B cell (primary cell): ENCODE measurements around the gene FAM149B1. TPM values are rescaled to one million over a fixed set of nuclear protein-coding genes. Genes with fewer than 3 reads are reported as not detected.

Source experiments
- ATAC-seq: fragments of 200-7000 bp; cut with Tn5 transposase; one replicate; pipeline ENCODE4 v1.10.0; 2021; ENCODE audit warnings: low read depth, mild to moderate bottlenecking, moderate number of reproducible peaks, moderate library complexity
- CTCF ChIA-PET: fragments of 350-600 bp; sonication (Branson Sonifier 250); formaldehyde crosslinking; loops from one replicate; lab custom pipeline; 2021; ENCODE audit warnings: antibody characterized with exemption, inconsistent platforms; lab: Charles Lee
- POLR2A ChIA-PET: fragments of 350-600 bp; sonication (Branson Sonifier 250); formaldehyde crosslinking; loops from one replicate; lab custom pipeline; 2021; ENCODE audit warnings: antibody characterized with exemption; lab: Charles Lee
- DNase-seq: peaks from one replicate; pipeline ENCODE4 v3.0.0; 2013
- H2AFZ ChIP-seq: 2 replicates; pipeline ENCODE4 v1.6.1; 2012; ENCODE audit warnings: mild to moderate bottlenecking, low read depth, low read length; ENCODE audit not compliant: insufficient read depth, poor library complexity, severe bottlenecking
- H3K27ac ChIP-seq, 2 donors: 1 replicate in 1 of 2; 2 replicates in 1 of 2; pipeline ENCODE4 v1.5.1; 2012 to 2013; ENCODE audit warnings: low read length in 2 of 2, mild to moderate bottlenecking in 2 of 2, moderate library complexity in 1 of 2
- H3K27me3 ChIP-seq, 4 experiments: fragments of 200-600 bp in 1 of 4; sonication (generic) in 1 of 4; replicated peaks in 1 of 4; 1 replicate in 2 of 4; 2 replicates in 2 of 4; pipeline versions ENCODE4 v1.6.1 to v1.7.0; 2013 to 2016; ENCODE audit warnings: low read length in 3 of 4, mild to moderate bottlenecking in 2 of 4, mixed read lengths in 1 of 4, moderate library complexity in 1 of 4; ENCODE audit not compliant: insufficient read depth in 4 of 4, control insufficient read depth in 3 of 4; ENCODE audit errors: control extremely low read depth in 1 of 4
- H3K36me3 ChIP-seq, 2 experiments: replicated peaks in 1 of 2; 1 replicate in 1 of 2; 2 replicates in 1 of 2; pipeline versions ENCODE4 v1.6.1 to v1.7.1; 2013; ENCODE audit warnings: low read length in 1 of 2; ENCODE audit not compliant: insufficient read depth in 2 of 2, control insufficient read depth in 1 of 2; ENCODE audit errors: control extremely low read depth in 1 of 2, extremely low read depth in 1 of 2
- H3K4me1 ChIP-seq, 2 donors: fragments of 200-600 bp in 1 of 2; sonication (generic) in 1 of 2; 1 replicate in 1 of 2; 2 replicates in 1 of 2; pipeline versions ENCODE4 v1.5.1 to v1.6.1; 2013 to 2017; ENCODE audit warnings: low read length in 2 of 2; ENCODE audit not compliant: control insufficient read depth in 2 of 2, insufficient read depth in 2 of 2
- H3K4me2 ChIP-seq: replicated peaks from 2 replicates; pipeline ENCODE3; 2012; ENCODE audit warnings: mild to moderate bottlenecking, low read depth, low read length; ENCODE audit not compliant: poor library complexity, severe bottlenecking
- H3K4me3 ChIP-seq, 5 experiments: fragments of 200-600 bp in 1 of 5; sonication (generic) in 1 of 5; 1 replicate in 3 of 5; 2 replicates in 2 of 5; pipeline versions ENCODE4 v1.5.1 to v1.7.0; 2011 to 2016; ENCODE audit warnings: low read length in 4 of 5, mild to moderate bottlenecking in 4 of 5, low read depth in 2 of 5, control low read depth in 1 of 5, moderate library complexity in 1 of 5; ENCODE audit not compliant: insufficient read depth in 1 of 5; ENCODE audit errors: control extremely low read depth in 1 of 5, extremely low read depth in 1 of 5
- H3K79me2 ChIP-seq: fragments of 200-600 bp; sonication (generic); one replicate; pipeline ENCODE4 v1.6.0; 2016; ENCODE audit warnings: low read length; ENCODE audit not compliant: control insufficient read depth, insufficient read depth
- H3K9ac ChIP-seq: fragments of 200-600 bp; sonication (generic); 2 replicates; pipeline ENCODE4 v1.6.1; 2017; ENCODE audit warnings: mild to moderate bottlenecking, low read length, moderate library complexity
- H3K9me3 ChIP-seq, 3 donors: one replicate each; pipeline versions ENCODE4 v1.6.1 to v1.7.1; 2013; ENCODE audit warnings: low read length in 2 of 3; ENCODE audit not compliant: control insufficient read depth in 2 of 3, insufficient read depth in 1 of 3; ENCODE audit errors: control extremely low read depth in 1 of 3
- H4K20me1 ChIP-seq: 2 replicates; pipeline ENCODE4 v1.6.0; 2012; ENCODE audit warnings: mild to moderate bottlenecking, low read length; ENCODE audit not compliant: insufficient read depth, control insufficient read depth, poor library complexity, severe bottlenecking
- H3K27ac Mint-ChIP-seq: one replicate; pipeline ENCODE4 v1.8.0; 2021; ENCODE audit warnings: mixed read lengths
- H3K27me3 Mint-ChIP-seq: one replicate; pipeline ENCODE4 v1.8.0; 2021; ENCODE audit warnings: mixed read lengths
- H3K4me1 Mint-ChIP-seq: one replicate; pipeline ENCODE4 v1.8.0; 2021; ENCODE audit warnings: mixed read lengths
- H3K4me3 Mint-ChIP-seq: one replicate; pipeline ENCODE4 v1.8.0; 2021; ENCODE audit warnings: mixed read lengths
- H3K9me3 Mint-ChIP-seq: one replicate; pipeline ENCODE4 v1.8.0; 2022; ENCODE audit warnings: mixed read lengths; ENCODE audit not compliant: insufficient read depth
- CTCF ChIP-seq: fragments of 200-600 bp; IDR thresholded peaks from one replicate; pipeline ENCODE4 v1.8.0; 2022; ENCODE audit warnings: antibody characterized with exemption, mild to moderate bottlenecking
- EZH2 ChIP-seq: IDR thresholded peaks from 2 replicates; pipeline ENCODE4 v1.6.1; 2012; ENCODE audit warnings: borderline replicate concordance, low read depth, mild to moderate bottlenecking, moderate library complexity, low read length; ENCODE audit not compliant: insufficient read depth, poor library complexity, severe bottlenecking
- WGBS: methylation state at CpG from one replicate; pipeline ENCODE4 v1.1.5; 2013; ENCODE audit warnings: missing lambda C conversion rate; ENCODE audit not compliant: insufficient coverage; 5-methylcytosine and 5-hydroxymethylcytosine counted together
- intact Hi-C: fragments of 100-400 bp; cut with micrococcal nuclease; formaldehyde crosslinking; loops from one replicate; pipeline ENCODE4 v1.10.0; 2022
- polyA plus RNA-seq: library from polyadenylated mRNA; depleted of rRNA; stranded (reverse); fragments of >200 nt; gene quantifications from 2 replicates; pipeline ENCODE4 v1.2.3, GENCODE V29; 2012
- total RNA-seq, 2 donors: library from RNA; stranded (reverse); fragments of 120-200 nt in 1 of 2; gene quantifications; 1 replicate in 1 of 2; 2 replicates in 1 of 2; pipeline versions ENCODE4 v1.2.3 to v1.2.4, GENCODE V29; 2013 to 2022

The FAM149B1 gene
- total and polyA plus RNA-seq, 2 donors (not counting 1 experiment from before 2014, with no cell fraction given) = 22.5 to 24.3 TPM

GRCh38 chr10:73205890-73206289, 38.0 kb downstream of the FAM149B1 start:
- Histone ChIP-seq H4K20me1 (no peaks in the 10 kb centered on the region), H3K27ac (no peak overlapping the region)
- 100% methylated on average over 1 of the region's 1 CpG for WGBS

GRCh38 chr10:73206385-73206784, 38.5 kb downstream of the FAM149B1 start:
- H3K36me3 ChIP-seq = peaks cover 0 to 3% of the 10 kb centered on the region in 2 experiments
- Mint-ChIP-seq H3K4me3 (no peak overlapping the region), H3K4me1 (no peaks in the 10 kb centered on the region), H3K27me3 (no peaks in the 10 kb centered on the region), H3K9me3 (no peaks in the 10 kb centered on the region), H3K27ac (no peak overlapping the region)
- no peaks in the 10 kb centered on the region for H4K20me1 ChIP-seq
- H3K79me2 ChIP-seq = no peaks in the 10 kb centered on the region
- H3K4me1 ChIP-seq = no peaks in the 10 kb centered on the region
- intact Hi-C loops = no loop called here
- no peak for TF ChIP-seq CTCF
- ATAC-seq = no peak
- H3K9ac ChIP-seq = no peak overlapping the region
- no peak overlapping the region for H3K27ac ChIP-seq
- ChIA-PET POLR2A (no interaction called here), CTCF (no interaction called here)
- H3K4me2 ChIP-seq = no peak overlapping the region
- H3K4me3 ChIP-seq = no peak overlapping the region
- H2AFZ ChIP-seq = no peak overlapping the region
- H3K9me3 ChIP-seq = no peaks in the 10 kb centered on the region
- H3K27me3 ChIP-seq = no peaks in the 10 kb centered on the region
- DNase-seq = no peak
- WGBS = 96% methylated on average over 4 of the region's 5 CpGs

More at GRCh38 chr10:73205890-73206289, 38.0 kb downstream of the FAM149B1 start:
- H3K9me3 Mint-ChIP-seq = no peaks in the 10 kb centered on the region
- H3K4me1 Mint-ChIP-seq = no peaks in the 10 kb centered on the region
- no peak overlapping the region for H3K4me2 ChIP-seq
- ATAC-seq (no peak), DNase-seq (no peak)
- H3K4me3 Mint-ChIP-seq = no peak overlapping the region
- no peak overlapping the region for H2AFZ ChIP-seq
- no peak overlapping the region for H3K4me3 ChIP-seq
- no peaks in the 10 kb centered on the region for H3K27me3 Mint-ChIP-seq
- H3K9me3 ChIP-seq = no peaks in the 10 kb centered on the region
- ChIA-PET CTCF (no interaction called here), POLR2A (no interaction called here)
- peaks cover 0 to 3% of the 10 kb centered on the region in 2 experiments for H3K36me3 ChIP-seq
- H3K4me1 ChIP-seq = no peaks in the 10 kb centered on the region
- H3K27ac Mint-ChIP-seq = no peak overlapping the region
- H3K27me3 ChIP-seq = no peaks in the 10 kb centered on the region
- TF ChIP-seq CTCF = no peak
- no peak for TF ChIP-seq EZH2
- intact Hi-C loops = no loop called here
- no peaks in the 10 kb centered on the region for H3K79me2 ChIP-seq
- no peak overlapping the region for H3K9ac ChIP-seq
